ENCODE measurements around the gene VAV3. TPM values are rescaled to one million over a fixed set of nuclear protein-coding genes. Genes with fewer than 3 reads are reported as not detected.

VAV3 gene
- total RNA-seq, 1 experiment from 2014 or later, result 10.0 TPM

- POLR2A ChIA-PET, result no interaction called here
- no peaks in the 10 kb centered on the region for H3K9me3 Mint-ChIP-seq
- TF ChIP-seq, protein P1, sequence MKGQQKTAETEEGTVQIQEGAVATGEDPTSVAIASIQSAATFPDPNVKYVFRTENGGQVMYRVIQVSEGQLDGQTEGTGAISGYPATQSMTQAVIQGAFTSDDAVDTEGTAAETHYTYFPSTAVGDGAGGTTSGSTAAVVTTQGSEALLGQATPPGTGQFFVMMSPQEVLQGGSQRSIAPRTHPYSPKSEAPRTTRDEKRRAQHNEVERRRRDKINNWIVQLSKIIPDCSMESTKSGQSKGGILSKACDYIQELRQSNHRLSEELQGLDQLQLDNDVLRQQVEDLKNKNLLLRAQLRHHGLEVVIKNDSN (CRISPR knock-in tag; IDR thresholded peaks at IDR 0.05), result no peak
- H3K36me3 Mint-ChIP-seq, result no peaks in the 10 kb centered on the region
- H3K4me1 Mint-ChIP-seq, result peaks cover 5% of the 10 kb centered on the region; the same call in 1 of the 2 replicates
- ATAC-seq, result no peak
- no peak overlapping the region for H3K4me3 Mint-ChIP-seq
- no peak for DNase-seq (ENCODE audit: low spot score)
- no peak overlapping the region for H3K27ac Mint-ChIP-seq
- no peaks in the 10 kb centered on the region for H3K27me3 Mint-ChIP-seq (ENCODE audit: low read depth)
- CTCF ChIA-PET, result no interaction called here
These were observed 338.7 kb downstream of the VAV3 start for GRCh38 chr1:107626073-107626796.

GRCh38 chr1:107625405-107626029 lies 339.5 kb downstream of the VAV3 start:
- no peaks in the 10 kb centered on the region for H3K36me3 Mint-ChIP-seq
- H3K9me3 Mint-ChIP-seq, result no peaks in the 10 kb centered on the region
- no peak overlapping the region for H3K4me3 Mint-ChIP-seq
- ChIA-PET CTCF (no interaction called here), POLR2A (no interaction called here)
- ATAC-seq (no peak), DNase-seq (ENCODE audit: low spot score) (no peak)
- H3K27ac Mint-ChIP-seq, result no peak overlapping the region
- no peaks in the 10 kb centered on the region for H3K27me3 Mint-ChIP-seq (ENCODE audit: low read depth)
- peaks cover 5% of the 10 kb centered on the region; the same call in 1 of the 2 replicates for H3K4me1 Mint-ChIP-seq
- no peak for TF ChIP-seq CBFB (CRISPR knock-in tag; IDR thresholded peaks at IDR 0.05; ENCODE audit: low read depth)

DNA sequence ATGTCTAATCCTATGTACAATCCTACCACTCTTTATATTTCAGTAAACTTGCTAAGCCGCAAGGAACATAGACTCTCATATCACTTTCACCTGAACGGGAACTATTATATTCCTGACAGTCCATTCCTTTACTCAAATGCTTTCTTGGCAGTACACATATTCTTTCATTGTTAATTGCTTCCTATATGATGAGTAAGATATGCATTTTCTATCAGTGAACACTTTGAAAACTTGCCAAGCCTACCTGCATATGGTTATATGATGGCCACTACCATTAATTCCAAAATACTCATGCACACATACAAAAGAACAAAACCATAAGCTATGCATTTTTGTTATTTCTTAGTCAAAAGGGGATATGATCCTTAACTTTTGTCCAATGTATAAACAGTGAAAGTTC lies 341.5 kb downstream of the VAV3 start:
- TF ChIP-seq ATF1 (CRISPR knock-in tag; IDR thresholded peaks at IDR 0.05) (no peak), HMGXB4 (CRISPR knock-in tag; IDR thresholded peaks at IDR 0.05) (no peak), NFATC4 (CRISPR knock-in tag; IDR thresholded peaks at IDR 0.05) (no peak), MAX (CRISPR knock-in tag; IDR thresholded peaks at IDR 0.05) (no peak), ZNF263 (CRISPR knock-in tag; IDR thresholded peaks at IDR 0.05; ENCODE audit: low read depth) (no peak)
- TF ChIP-seq, protein P2, sequence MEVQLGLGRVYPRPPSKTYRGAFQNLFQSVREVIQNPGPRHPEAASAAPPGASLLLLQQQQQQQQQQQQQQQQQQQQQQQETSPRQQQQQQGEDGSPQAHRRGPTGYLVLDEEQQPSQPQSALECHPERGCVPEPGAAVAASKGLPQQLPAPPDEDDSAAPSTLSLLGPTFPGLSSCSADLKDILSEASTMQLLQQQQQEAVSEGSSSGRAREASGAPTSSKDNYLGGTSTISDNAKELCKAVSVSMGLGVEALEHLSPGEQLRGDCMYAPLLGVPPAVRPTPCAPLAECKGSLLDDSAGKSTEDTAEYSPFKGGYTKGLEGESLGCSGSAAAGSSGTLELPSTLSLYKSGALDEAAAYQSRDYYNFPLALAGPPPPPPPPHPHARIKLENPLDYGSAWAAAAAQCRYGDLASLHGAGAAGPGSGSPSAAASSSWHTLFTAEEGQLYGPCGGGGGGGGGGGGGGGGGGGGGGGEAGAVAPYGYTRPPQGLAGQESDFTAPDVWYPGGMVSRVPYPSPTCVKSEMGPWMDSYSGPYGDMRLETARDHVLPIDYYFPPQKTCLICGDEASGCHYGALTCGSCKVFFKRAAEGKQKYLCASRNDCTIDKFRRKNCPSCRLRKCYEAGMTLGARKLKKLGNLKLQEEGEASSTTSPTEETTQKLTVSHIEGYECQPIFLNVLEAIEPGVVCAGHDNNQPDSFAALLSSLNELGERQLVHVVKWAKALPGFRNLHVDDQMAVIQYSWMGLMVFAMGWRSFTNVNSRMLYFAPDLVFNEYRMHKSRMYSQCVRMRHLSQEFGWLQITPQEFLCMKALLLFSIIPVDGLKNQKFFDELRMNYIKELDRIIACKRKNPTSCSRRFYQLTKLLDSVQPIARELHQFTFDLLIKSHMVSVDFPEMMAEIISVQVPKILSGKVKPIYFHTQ (CRISPR knock-in tag; IDR thresholded peaks at IDR 0.05), result no peak
- no peaks in the 10 kb centered on the region for H3K9me3 Mint-ChIP-seq
- no peak overlapping the region for H3K27ac Mint-ChIP-seq
- no peak for DNase-seq (ENCODE audit: low spot score)
- no peak overlapping the region for H3K4me3 Mint-ChIP-seq
- no peaks in the 10 kb centered on the region for H3K36me3 Mint-ChIP-seq
- no peaks in the 10 kb centered on the region for H3K27me3 Mint-ChIP-seq (ENCODE audit: low read depth)
- POLR2A ChIA-PET, result no interaction called here
- no peak for ATAC-seq
- peaks cover 4% of the 10 kb centered on the region; the same call in 1 of the 2 replicates for H3K4me1 Mint-ChIP-seq
- CTCF ChIA-PET, result no interaction called here

DNA sequence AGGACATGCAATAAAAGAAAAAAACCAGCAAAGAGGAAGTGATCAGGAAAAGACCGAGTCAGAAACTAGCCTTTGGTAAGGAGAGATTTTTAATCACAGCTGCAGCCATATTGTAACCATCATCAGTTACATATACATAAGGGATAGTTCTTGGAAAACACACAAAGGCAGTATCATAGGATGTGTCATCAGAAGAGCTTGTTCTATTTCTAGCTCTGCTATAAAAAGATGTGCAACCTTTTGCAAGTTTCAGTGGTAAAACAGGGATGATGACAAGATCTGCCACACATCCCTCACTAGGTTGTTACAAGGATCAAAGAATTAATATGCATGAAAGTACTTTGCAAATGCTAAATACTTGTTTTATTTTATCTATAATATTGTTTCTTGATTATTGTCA lies 342.0 kb downstream of the VAV3 start:
- no peak for DNase-seq (ENCODE audit: low spot score)

More for the DNA sequence above, 342.0 kb downstream of the VAV3 start:
- no peaks in the 10 kb centered on the region for H3K9me3 Mint-ChIP-seq
- ChIA-PET CTCF (no interaction called here), POLR2A (no interaction called here)
- 0 out of 2 replicates have a peak, but pooled peaks cover under 1% of the 10 kb centered on the region for H3K4me1 Mint-ChIP-seq
- TF ChIP-seq TEAD4 (CRISPR knock-in tag; IDR thresholded peaks at IDR 0.05) (no peak), ZBTB21 (CRISPR knock-in tag; IDR thresholded peaks at IDR 0.05; ENCODE audit: borderline replicate concordance) (no peak), TEAD1 (CRISPR knock-in tag; IDR thresholded peaks at IDR 0.05) (no peak), ZNF317 (CRISPR knock-in tag; IDR thresholded peaks at IDR 0.05; ENCODE audit: borderline replicate concordance, low read depth) (no peak), ZNF671 (CRISPR knock-in tag; IDR thresholded peaks at IDR 0.05) (no peak), E2F4 (CRISPR knock-in tag; IDR thresholded peaks at IDR 0.05; ENCODE audit: borderline replicate concordance, low read depth) (no peak), ZNF232 (CRISPR knock-in tag; IDR thresholded peaks at IDR 0.05) (no peak), GTF2I (CRISPR knock-in tag; conservative IDR thresholded peaks at IDR 0.05) (no peak), ATF6 (CRISPR knock-in tag; IDR thresholded peaks at IDR 0.05) (no peak), RELA (CRISPR knock-in tag; IDR thresholded peaks at IDR 0.05; ENCODE audit: borderline replicate concordance) (no peak)
- no peaks in the 10 kb centered on the region for H3K36me3 Mint-ChIP-seq
- no peak overlapping the region for H3K27ac Mint-ChIP-seq
- no peak overlapping the region for H3K4me3 Mint-ChIP-seq
- no peaks in the 10 kb centered on the region for H3K27me3 Mint-ChIP-seq (ENCODE audit: low read depth)
- no peak for ATAC-seq

Measured in WTC11 (cell line).